HepG2 (cell line): ENCODE measurements around the gene NAV2. TPM values are rescaled to one million over a fixed set of nuclear protein-coding genes. Genes with fewer than 3 reads are reported as not detected.
A peak's percentile ranks its signal among the peaks of the same experiment; 100 is the strongest.

ENCODE experiments used
- ATAC-seq: fragments of 200-7000 bp; cut with Tn5 transposase; 3 replicates; pipeline ENCODE4 v1.9.1; 2020; ENCODE audit warnings: mild to moderate bottlenecking, moderate library complexity
- BruUV-seq: library from RNA; stranded (reverse); fragments of 400-500 nt; replicated peaks from 2 replicates; lab custom pipeline; 2021; lab: Mats Ljungman, UMichigan
- CTCF ChIA-PET: fragments of 300-600 bp; formaldehyde crosslinking; extraction: SDS; loops from one replicate; lab custom pipeline; 2021; ENCODE audit warnings: low total read pairs, inconsistent platforms, low intra/inter-chr PET ratio; lab: Yijun Ruan, JAX
- POLR2A ChIA-PET: fragments of 350-600 bp; sonication (Branson Sonifier 250); formaldehyde crosslinking; loops from one replicate; lab custom pipeline; 2020; ENCODE audit warnings: antibody characterized with exemption, inconsistent platforms; lab: Yijun Ruan, JAX
- DNase-seq: peaks from one replicate; pipeline ENCODE4 v3.0.0-alpha.2; 2015; ENCODE audit warnings: low spot score
- FAIRE-seq: peaks from 3 replicates; lab custom pipeline; 2011; peaks lifted over from hg19 to GRCh38; lab: Jason Lieb, UNC
- H2AFZ ChIP-seq: one replicate; pipeline ENCODE4 v1.6.1; 2011; ENCODE audit warnings: low read length, inconsistent platforms
- H3K27ac ChIP-seq: fragments of 300-600 bp; 3 replicates; pipeline ENCODE4 v1.8.0; 2011; ENCODE audit warnings: mixed run types, mild to moderate bottlenecking, mixed read lengths, low read length, inconsistent platforms; ENCODE audit not compliant: insufficient read depth; ENCODE audit errors: extremely low read length
- H3K27me3 ChIP-seq, 2 experiments: fragments of 200-600 bp in 1 of 2; 2 replicates in 1 of 2; 3 replicates in 1 of 2; pipeline versions ENCODE4 v1.6.0 to v1.8.0; 2011; ENCODE audit warnings: low read length in 2 of 2, mild to moderate bottlenecking in 2 of 2, moderate library complexity in 2 of 2, inconsistent platforms in 1 of 2; ENCODE audit not compliant: insufficient read depth in 2 of 2, control insufficient read depth in 1 of 2
- H3K36me3 ChIP-seq, 2 experiments: fragments of 200-600 bp in 1 of 2; replicated peaks in 1 of 2; 2 replicates in 1 of 2; 3 replicates in 1 of 2; pipeline versions ENCODE4 v1.5.1 to v1.8.0; 2011; ENCODE audit warnings: low read length in 2 of 2, inconsistent platforms in 1 of 2; ENCODE audit not compliant: insufficient read depth in 2 of 2, control insufficient read depth in 1 of 2
- H3K4me1 ChIP-seq: 2 replicates; pipeline ENCODE4 v1.5.1; 2012; ENCODE audit warnings: low read length, inconsistent platforms; ENCODE audit not compliant: insufficient read depth
- H3K4me2 ChIP-seq: 2 replicates; pipeline ENCODE4 v1.6.0; 2011; ENCODE audit warnings: low read depth, low read length, inconsistent platforms
- H3K4me3 ChIP-seq, 3 experiments: fragments of 200-600 bp in 1 of 3; sonication (generic), shearing (Covaris generic) in 1 of 3; replicated peaks in 1 of 3; 2 replicates each; pipeline ENCODE4 v1.5.1; 2011 to 2016; ENCODE audit warnings: low read length in 3 of 3, inconsistent platforms in 2 of 3, low read depth in 2 of 3, mild to moderate bottlenecking in 2 of 3, control low read depth in 1 of 3, mixed read lengths in 1 of 3; ENCODE audit not compliant: insufficient read depth in 1 of 3
- H3K79me2 ChIP-seq: one replicate; pipeline ENCODE4 v1.6.1; 2011; ENCODE audit warnings: low read length, inconsistent platforms; ENCODE audit not compliant: insufficient read depth
- H3K9ac ChIP-seq: 2 replicates; pipeline ENCODE4 v1.6.0; 2011; ENCODE audit warnings: mild to moderate bottlenecking, low read depth, low read length, inconsistent platforms; ENCODE audit not compliant: insufficient read depth
- H3K9me3 ChIP-seq: 2 replicates; pipeline ENCODE4 v1.5.1; 2012; ENCODE audit warnings: mild to moderate bottlenecking, low read length
- H4K20me1 ChIP-seq: 2 replicates; pipeline ENCODE4 v1.6.0; 2011; ENCODE audit warnings: inconsistent platforms, mild to moderate bottlenecking, low read length, moderate library complexity; ENCODE audit not compliant: insufficient read depth
- CTCF ChIP-seq: sonication (generic); formaldehyde crosslinking; IDR thresholded peaks from 2 replicates; pipeline ENCODE4 v1.5.0; 2020; ENCODE audit warnings: mild to moderate bottlenecking, missing genetic modification reagents, moderate library complexity
- FOXA3 ChIP-seq: IDR thresholded peaks from 2 replicates; pipeline ENCODE4 v1.6.1; 2016; ENCODE audit warnings: missing genetic modification reagents, missing compliant biosample characterization
- HDAC1 ChIP-seq: sonication (generic); formaldehyde crosslinking; IDR thresholded peaks from 2 replicates; pipeline ENCODE4 v1.5.1; 2020; ENCODE audit warnings: mild to moderate bottlenecking, missing genetic modification reagents
- HMGXB4 ChIP-seq, 2 experiments: sonication (generic) in 1 of 2; formaldehyde crosslinking in 1 of 2; IDR thresholded peaks; 2 replicates each; pipeline versions ENCODE4 v1.4.0 to v1.6.1; 2018 to 2020; ENCODE audit warnings: missing genetic modification reagents in 2 of 2, borderline replicate concordance in 1 of 2, low read depth in 1 of 2, mild to moderate bottlenecking in 1 of 2, missing biosample characterization in 1 of 2
- HNF1A ChIP-seq, 2 experiments: sonication (generic) in 1 of 2; formaldehyde crosslinking in 1 of 2; IDR thresholded peaks; 2 replicates each; pipeline versions ENCODE4 v1.4.0 to v1.6.1; 2016 to 2020; ENCODE audit warnings: borderline replicate concordance in 1 of 2, low read depth in 1 of 2, mild to moderate bottlenecking in 1 of 2, missing genetic modification reagents in 1 of 2
- TCF12 ChIP-seq, 2 experiments: fragments of 450-650 bp in 1 of 2; sonication (generic) in 1 of 2; formaldehyde crosslinking in 1 of 2; IDR thresholded peaks; 2 replicates each; pipeline versions ENCODE4 v1.6.1 to v1.8.0; 2017 to 2022; ENCODE audit warnings: antibody characterized with exemption in 1 of 2, mild to moderate bottlenecking in 1 of 2, missing genetic modification reagents in 1 of 2, moderate library complexity in 1 of 2
- YEATS4 ChIP-seq: sonication (generic); formaldehyde crosslinking; IDR thresholded peaks from 2 replicates; pipeline ENCODE4 v1.4.0; 2020; ENCODE audit warnings: missing genetic modification reagents, borderline replicate concordance
- ZMYM4 ChIP-seq: sonication (generic); formaldehyde crosslinking; IDR thresholded peaks from 2 replicates; pipeline ENCODE4 v1.8.1; 2023; ENCODE audit warnings: mild to moderate bottlenecking, missing genetic modification reagents
- ZNF317 ChIP-seq: sonication (generic); formaldehyde crosslinking; IDR thresholded peaks from 2 replicates; pipeline ENCODE4 v1.5.0; 2020; ENCODE audit warnings: mild to moderate bottlenecking, missing genetic modification reagents
- ZNF639 ChIP-seq: conservative IDR thresholded peaks from 2 replicates; pipeline ENCODE4 v1.6.1; 2018; ENCODE audit warnings: missing genetic modification reagents
- WGBS: methylation state at CpG from one replicate; pipeline ENCODE4 v1.1.6; 2017; ENCODE audit warnings: low lambda C conversion rate; 5-methylcytosine and 5-hydroxymethylcytosine counted together
- in situ Hi-C: cut with HindIII; loops from 2 replicates; pipeline ENCODE4 v1.10.0; 2017; ENCODE audit warnings: low pct_unique_long_range_greater_than_20kb; ENCODE audit not compliant: extremely low pct_ligation_motif_present
- intact Hi-C: fragments of 100-400 bp; cut with micrococcal nuclease; formaldehyde crosslinking; loops from one replicate; pipeline ENCODE4 v1.10.0; 2022; ENCODE audit not compliant: unreplicated experiment
- polyA plus RNA-seq, 8 experiments: library from polyadenylated mRNA; depleted of rRNA in 3 of 8; stranded (reverse) in 7 of 8; unstranded in 1 of 8; fragments of >200 nt; fragmentation: Illumina TruSeq in 4 of 8; extraction: Trizol in 4 of 8; gene quantifications; 2 replicates each; pipeline versions ENCODE4 v1.2.1 to v1.2.3, GENCODE V29; 2011 to 2016; ENCODE audit warnings: low read depth in 4 of 8, missing spikeins in 1 of 8, mixed read lengths in 1 of 8; ENCODE audit not compliant: insufficient read depth in 1 of 8
- total RNA-seq, 5 experiments: library from RNA; depleted of rRNA; stranded (reverse); fragments of >200 nt; fragmentation: Illumina TruSeq; extraction: Trizol; gene quantifications; 2 replicates each; pipeline ENCODE4 v1.2.3, GENCODE V29; 2016; ENCODE audit warnings: low read depth in 1 of 5

The NAV2 gene
- total and polyA plus RNA-seq, 2 of the 13 experiments (the other 11 are each of a cell fraction or from before 2014, with no cell fraction given) = 9.3 to 34.6 TPM

GRCh38 chr11:19951558-19952115 is 239.0 kb downstream of the NAV2 start:
- ChIA-PET POLR2A (interaction anchor here (0.8 to 3.9 kb wide), 8 partner anchors 25 to 84 kb away, joined by 3 to 35 read pairs (median 8); no protein-coding TSS in a partner anchor), CTCF (interaction anchor here (0.8 to 3.7 kb wide), 5 partner anchors 46 to 181 kb away, joined by 3 to 30 read pairs (median 6); no protein-coding TSS in a partner anchor)
- Histone ChIP-seq H3K4me1 (peaks cover 60% of the 10 kb centered on the region), H3K79me2 (no peaks in the 10 kb centered on the region), H3K9me3 (no peaks in the 10 kb centered on the region), H3K36me3 (no peaks in the 10 kb centered on the region), H2AFZ (no peak overlapping the region), H3K27me3 (no peaks in the 10 kb centered on the region), H3K4me2 (peak overlapping the region; percentile 83), H3K4me3 (peak overlapping the region; percentile 20 to 47 (median 36); a peak in 2 of 6 replicates), H3K9ac (peak overlapping the region; percentile 15), H3K27ac (peak overlapping the region; percentile 47), H4K20me1 (no peaks in the 10 kb centered on the region)
- no TSS peak for BruUV-seq
- FAIRE-seq = peak; percentile 88
- WGBS = 2% methylated on average over 6 of the region's 6 CpGs
- in situ Hi-C loops (loop anchor here (5.0 kb wide), 1 partner anchor 76 kb away; no protein-coding TSS in a partner anchor), intact Hi-C loops (loop anchor here (1.0 kb wide), 6 partner anchors 23 to 181 kb away; no protein-coding TSS in a partner anchor)
- peak; percentile 23 for ATAC-seq
- peak; percentile 70 for DNase-seq
- no peak for TF ChIP-seq YEATS4 (CRISPR knock-in tag)
- no peak for TF ChIP-seq ZMYM4 (CRISPR knock-in tag)
- TF ChIP-seq FOXA3 (CRISPR knock-in tag) = peak; percentile 47; the same call in 1 of the 2 replicates
- no peak for TF ChIP-seq TCF12 (IDR thresholded peaks at IDR 0.05)
- TF ChIP-seq TCF12 (CRISPR knock-in tag; IDR thresholded peaks at IDR 0.05) = no peak
- TF ChIP-seq CTCF (CRISPR knock-in tag) = peak; percentile 82
- TF ChIP-seq ZNF639 (CRISPR knock-in tag) = 0 out of 2 replicates have a peak, but pooled peaks have one; percentile 18
- TF ChIP-seq HMGXB4 (CRISPR knock-in tag; IDR thresholded peaks at IDR 0.05; ENCODE audit: borderline replicate concordance in 1 of 2, low read depth in 1 of 2) = peak; percentile 25 to 35; a peak in 1 of 4 replicates
- 0 out of 2 replicates have a peak, but pooled peaks have one; percentile 28 for TF ChIP-seq HDAC1
- peak; percentile 89 for TF ChIP-seq ZNF317 (CRISPR knock-in tag)
- no peak for TF ChIP-seq HNF1A (IDR thresholded peaks at IDR 0.05; ENCODE audit: low read depth)
- no peak for TF ChIP-seq HNF1A (CRISPR knock-in tag; IDR thresholded peaks at IDR 0.05; ENCODE audit: borderline replicate concordance)
